NCI-H748 treated with DMSO at 0.1 percent for 48 hours (cell line): ENCODE results near the gene ROR1.
"Not testable (repeated sequence)": the region's sequence is repeated elsewhere in the genome, so short reads cannot be mapped to it uniquely, and the experiment has no call there.

Experiments used
- DNase-seq: peaks from one replicate; lab custom pipeline; 2025; lab: John Stamatoyannopoulos, UW

Gene ROR1

DNA sequence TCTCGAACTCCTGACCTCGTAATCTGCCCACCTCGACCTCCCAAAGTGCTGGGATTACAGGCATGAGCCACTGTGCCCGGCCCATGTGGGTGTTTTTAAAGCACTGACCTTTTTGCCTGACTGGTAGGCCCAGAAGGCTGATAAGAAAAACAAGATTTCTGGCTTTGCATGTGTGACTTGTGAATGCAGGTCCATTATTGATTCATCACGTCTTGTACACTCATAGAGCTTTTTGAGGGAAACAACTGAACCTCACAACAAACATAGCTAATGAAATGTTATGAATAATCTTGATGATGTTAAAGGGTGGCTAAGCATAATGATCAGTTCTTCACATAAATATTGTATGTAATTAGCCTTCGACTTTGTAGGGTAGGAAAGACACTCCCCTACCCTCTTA, 288.7 kb downstream of the ROR1 start:
- no peak for DNase-seq

DNA sequence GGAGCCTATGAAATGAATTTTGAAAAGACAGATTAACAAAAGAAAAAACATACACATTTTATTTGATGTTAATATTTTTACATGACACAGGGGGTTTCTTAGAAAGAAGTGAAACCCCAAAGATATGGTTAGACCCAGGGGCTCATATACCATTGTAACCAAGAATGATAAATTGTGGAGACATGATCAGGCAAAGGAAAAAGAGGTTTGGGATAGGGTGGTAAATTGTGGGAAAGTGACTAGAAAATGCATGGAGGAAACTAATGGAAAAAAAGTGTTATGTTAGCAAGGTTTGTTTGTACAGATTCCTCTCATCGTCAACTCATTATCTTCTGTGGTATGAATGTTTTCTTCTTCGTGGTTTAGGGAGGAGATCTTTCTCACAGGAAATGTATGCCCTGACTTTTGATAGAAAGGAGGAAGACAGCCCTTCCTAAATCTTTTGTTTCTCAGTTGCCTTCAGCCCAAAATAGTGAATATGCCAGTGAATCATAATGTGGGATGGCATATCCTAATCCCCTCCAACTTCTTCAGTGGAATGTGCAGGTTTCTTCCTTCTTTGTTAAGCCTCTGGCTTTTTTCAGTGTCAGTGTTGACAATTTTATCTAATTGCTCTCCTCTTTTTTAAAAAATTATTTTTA, 289.2 kb downstream of the ROR1 start:
- no peak for DNase-seq

DNA sequence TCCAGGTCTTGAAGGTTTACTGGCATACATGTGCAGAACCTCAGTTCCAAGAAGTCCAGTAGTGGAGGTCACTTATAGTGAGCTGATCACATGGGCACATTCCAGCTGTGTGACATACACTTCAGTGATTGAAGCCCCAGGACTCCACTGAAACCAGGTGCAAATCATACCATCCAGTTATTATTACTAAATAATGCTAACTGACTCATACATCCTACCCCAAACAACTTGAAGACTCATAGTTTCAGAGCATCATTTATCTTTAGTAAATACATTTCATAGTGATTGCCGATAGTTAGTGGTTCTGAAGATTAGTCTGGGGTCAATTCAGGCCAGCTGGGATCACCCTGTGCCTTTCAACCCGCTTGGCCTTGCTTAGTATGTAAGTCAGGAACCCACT, 291.8 kb downstream of the ROR1 start:
- no peak for DNase-seq

DNA sequence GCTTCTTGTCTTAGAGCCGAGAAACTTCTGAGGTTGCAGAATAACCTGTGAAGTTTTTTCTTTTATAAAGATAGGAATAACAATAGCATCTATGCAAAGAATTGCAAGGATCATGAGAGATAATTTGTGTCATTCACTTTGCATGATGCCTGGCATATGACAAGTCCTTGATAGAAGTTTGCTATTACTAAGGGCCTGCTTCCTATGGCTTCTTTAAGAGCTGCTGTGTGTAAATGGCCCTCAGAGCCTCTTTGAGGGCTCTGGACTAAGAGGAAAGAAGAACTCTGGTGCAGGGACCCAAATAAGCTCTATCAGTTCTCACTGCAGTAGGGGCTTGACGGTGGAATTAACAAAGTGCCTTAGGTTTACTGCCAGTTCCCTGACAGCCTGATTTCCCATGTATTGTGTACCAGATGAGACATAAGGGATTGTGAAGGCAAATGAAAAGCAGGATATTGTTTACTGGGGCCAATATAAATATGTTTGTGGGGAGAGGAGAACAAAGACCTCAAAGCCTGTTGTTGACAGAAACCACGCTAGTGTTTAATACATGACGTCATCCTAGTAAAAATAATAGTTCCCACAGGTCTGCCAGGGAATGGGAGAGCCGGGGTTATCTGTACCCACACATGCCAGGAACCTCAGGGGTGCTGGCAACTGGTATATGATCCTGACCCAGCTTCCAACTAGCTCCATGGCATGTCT, 298.4 kb downstream of the ROR1 start:
- no peak for DNase-seq

DNA sequence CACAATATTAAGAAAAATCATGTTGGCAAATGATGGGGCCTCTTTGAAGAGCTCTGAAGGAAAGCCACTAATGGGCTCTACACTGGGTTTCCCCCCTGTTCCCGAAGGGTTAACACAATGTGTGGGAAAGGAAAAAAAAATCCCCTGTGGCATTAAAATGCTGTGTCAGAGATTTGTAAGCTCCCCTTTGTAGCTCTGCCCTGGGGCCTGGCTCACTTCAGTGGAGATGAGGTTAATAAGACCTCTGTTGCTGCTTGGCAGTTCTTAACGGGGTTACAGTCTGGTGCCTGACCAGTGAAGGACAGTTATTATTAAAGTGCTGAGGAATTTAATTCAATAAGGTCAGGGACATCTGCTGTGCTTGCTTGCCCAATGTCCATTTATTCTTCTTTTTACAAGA, 299.9 kb downstream of the ROR1 start:
- DNase-seq = no peak

DNA sequence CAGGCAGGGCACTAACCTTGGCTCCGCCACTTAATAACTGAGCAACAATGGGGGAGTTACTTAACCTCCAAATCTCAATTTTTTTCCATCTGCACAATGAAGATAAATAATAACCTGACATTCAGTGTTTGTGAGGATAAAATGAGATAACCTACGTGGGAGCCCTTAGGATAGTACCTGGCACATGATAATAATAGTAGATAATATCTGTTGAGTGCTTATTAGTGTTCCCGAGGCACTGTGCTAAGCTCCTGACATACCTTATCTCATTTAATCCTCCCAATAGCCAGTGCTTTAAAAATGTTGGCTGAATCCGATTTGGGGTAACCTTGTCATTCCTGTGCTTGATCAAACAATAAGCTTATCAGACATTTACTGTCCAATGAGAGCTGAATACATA, 300.9 kb downstream of the ROR1 start:
- no peak for DNase-seq

DNA sequence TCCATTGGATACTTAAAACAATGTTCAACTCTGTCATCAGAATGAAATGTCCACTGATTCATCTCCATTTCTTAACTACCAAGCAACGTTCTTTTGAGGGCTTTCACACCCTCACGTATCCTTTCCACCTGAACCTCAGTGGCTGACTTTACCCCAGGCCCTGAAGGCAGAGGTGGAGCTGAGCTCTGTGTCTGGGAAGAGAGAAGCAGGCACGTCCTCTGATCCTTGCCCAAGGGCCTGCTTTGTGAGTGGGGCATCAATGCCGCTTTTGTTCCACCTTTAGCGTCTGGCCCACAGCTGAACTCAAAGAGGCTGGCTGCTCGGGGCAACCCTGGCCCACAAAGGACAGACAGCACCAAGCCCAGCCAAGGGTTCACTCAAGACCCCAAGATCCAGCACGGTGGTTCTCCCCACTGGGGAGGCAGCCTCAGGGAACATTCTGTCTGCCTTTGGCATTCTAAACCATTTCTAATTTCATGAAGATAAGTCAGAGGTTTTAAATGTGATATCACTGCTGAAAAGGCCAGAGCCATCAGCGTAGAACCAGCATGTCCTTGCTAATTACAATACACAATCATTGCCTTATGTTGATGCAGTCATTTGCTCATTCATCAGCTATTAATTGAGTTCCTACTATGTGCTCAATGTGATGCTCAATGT, 303.6 kb downstream of the ROR1 start:
- DNase-seq = no peak

DNA sequence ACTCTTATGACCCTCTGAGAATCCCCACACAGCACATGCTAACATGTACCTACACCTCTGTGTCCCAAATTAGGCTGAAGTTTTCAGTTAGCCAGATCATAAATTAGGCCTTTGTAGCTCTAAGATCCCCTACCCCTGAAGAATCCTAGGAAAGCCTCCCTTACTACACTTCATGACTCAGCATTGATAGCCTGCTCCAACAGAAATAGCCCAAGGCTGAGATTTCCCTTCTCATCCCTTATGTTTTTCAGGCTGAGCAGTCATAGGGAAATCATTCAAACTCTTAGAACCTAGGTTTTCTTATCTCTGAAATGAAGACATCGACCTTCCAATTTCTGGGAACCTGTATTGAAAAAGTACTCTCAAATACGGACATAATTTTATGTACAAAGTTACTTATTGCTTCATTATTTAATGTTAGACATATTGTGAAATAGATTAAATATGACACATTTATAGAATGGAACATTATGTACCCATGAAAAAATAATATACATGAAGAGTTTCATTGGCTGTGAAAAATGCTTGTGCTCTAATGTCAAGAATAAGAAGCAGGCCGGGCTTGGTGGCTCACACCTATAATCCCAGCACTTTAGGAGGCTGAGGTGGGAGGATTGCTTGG, 307.2 kb downstream of the ROR1 start:
- DNase-seq = no peak

DNA sequence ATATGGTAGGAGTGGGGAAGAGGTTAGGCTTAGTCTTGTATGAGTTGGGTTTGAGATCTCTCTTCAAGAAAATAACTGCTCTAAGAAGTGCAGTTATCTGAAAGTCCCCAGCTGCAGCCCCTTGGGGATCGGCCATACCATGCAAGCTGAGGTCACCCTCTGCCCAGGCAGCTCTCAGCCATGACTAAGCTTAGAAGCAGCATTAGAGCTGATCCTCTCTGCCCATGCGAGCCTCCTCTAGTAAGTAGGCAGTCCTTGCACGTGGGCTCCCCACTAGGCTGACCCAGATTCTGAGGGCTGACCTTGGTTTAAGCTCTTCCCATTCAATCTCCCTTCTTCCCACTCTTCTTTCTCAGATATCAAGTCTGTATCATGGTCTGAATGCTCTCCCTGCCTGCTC, 308.6 kb downstream of the ROR1 start:
- no peak for DNase-seq

DNA sequence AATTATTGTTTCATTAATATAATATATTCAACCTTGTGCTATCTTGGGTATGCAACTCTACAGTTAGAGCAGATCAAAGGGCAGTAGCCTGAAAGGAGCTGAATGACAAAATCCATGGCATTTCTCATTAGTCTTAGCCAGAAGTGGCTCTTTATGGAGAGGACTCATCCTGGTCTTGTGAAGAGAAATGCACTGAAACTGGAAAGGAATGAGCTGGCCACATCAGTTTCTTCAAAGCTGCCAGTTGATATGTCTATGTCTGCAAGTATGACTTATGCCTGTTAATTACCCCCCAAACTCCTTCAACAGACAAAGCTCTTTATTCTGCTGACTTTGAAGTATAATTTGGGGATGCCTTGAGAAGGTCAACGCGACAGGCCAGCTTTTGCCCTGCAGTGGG, 310.6 kb downstream of the ROR1 start:
- DNase-seq = no peak

DNA sequence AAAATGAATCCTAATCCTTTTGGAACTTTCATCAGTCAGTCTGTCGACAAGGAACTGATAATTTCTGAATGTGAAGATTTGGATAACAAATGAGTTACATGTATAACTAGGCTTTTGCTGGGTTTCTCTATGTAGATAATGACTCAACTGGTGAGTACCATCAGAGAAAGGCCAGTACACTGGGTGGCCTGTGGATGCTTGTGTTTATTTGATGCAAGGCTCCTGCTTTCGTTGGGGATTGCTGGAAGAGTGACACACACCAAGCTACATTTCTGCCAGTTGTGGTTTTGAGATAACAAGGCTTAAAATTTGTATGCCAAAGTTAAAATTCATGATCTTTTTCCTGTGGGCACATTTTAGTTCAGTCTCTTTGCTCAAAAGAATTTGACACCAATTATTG, 314.0 kb downstream of the ROR1 start:
- no peak for DNase-seq

DNA sequence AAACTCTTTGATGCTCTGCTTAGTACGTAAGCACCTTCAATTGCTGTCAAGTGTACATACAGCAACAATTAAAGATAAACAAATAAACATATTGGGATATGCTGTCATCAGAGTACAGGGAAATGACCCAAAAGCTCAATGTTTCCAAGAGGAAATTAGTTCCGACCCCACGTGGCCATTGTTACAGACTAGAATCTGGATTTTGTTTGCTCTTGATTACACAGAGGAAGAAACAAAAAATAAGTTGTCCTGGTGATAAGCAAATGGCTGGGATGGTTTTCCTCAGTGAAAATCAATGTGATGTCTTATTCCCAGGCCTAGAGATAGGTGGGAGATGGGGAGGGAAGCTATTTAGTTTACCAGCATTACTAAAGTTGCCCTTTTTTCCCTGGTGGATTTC, 316.6 kb downstream of the ROR1 start:
- DNase-seq = no peak

DNA sequence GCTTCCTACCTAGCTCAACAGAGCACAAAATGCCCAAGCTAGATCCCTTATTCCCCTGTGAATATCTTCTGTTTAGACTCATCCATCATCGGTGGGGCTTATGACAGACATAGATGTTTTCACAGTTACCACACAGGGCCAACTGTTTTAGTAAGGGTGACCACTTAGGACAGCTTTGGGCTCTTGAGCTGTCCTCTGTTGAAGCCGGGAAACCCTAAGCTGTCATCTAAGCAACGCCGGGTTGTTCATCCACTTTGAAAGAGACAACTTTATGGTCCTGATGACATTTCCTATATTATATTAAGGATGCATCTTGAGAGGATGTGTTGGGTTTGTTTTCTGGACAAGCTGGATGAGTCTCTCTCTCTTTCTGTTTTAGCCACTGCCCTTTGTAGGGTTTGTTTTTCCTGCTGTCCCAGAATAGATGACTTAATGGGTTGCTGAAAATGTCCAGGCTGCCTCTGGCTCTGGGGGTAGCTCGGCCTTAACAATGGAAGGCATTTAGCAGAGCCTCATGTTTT, 319.1 kb downstream of the ROR1 start:
- no peak for DNase-seq

DNA sequence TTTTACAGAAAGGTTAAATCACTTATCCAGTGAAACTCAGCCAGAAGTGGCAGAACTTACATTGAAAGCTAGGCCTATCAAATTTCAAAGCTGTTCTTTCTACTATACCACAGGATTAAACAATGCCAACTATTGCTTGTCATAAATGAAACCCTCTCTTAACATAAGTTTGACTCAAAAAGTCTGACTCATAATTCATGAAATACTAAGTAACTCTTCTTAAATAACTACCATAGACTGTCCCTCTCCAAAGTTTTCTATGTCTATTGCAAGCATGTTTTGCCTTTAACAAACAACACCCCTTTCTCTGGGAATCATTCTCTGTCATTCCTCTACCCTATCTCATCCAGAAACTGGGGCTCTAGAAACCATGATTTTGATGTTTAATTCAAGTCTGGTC, 320.1 kb downstream of the ROR1 start:
- no peak for DNase-seq

DNA sequence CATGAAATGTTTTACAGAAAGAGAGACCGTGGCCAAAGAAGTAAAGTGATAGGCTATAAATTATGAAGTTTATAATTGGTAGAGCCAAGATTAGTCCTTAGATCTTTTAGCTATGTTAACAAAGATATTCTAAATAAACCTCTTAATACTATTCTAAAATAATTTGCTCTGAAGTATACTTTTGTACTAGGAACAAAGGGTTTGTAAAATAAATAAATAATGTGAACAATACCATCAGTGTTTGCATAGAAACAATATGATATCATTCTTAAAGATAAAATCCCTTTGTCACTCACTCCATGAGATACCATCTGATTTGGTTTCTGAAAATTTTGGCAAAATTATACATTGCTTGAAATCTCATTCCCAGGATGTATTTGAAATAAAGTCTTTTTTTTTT, 322.0 kb downstream of the ROR1 start:
- DNase-seq = no peak

DNA sequence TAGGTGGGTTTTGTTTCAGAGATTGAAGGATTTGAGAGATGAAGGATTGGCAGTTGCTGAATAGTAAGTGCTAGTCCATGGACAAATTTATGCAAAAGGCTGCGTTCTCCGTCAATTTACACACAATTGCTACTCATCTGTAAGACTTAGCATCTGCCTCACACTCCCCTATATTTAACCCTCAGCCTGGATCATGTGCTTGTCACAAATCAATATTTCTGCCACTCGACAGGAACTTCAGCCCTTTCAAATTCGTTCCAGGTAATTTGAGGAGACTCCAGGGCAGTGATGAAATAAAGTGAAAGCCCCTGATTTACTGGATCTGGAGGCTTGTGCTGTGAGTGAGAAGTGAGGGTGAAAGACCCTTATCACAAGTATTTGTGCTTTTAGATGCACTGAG, 324.0 kb downstream of the ROR1 start:
- DNase-seq = no peak

DNA sequence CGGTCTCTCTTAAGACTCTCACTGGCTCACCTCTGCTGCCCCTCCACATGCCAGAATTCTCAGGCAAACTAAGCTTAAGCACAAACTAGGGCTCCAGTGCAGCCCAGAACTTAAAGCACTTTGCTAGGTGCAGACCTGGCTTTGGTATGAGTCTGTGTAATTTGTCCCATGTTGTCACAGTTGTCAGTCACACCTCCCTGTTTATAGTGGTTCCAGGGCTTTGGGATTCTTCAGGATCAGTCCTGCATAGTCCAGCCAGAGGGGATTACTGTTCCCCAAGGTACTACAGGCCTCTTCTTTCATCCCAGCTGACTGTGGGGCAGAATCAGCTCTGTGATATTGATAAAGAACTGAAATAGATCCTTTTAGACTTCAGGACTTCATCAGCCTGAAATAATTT, 324.6 kb downstream of the ROR1 start:
- DNase-seq = no peak

DNA sequence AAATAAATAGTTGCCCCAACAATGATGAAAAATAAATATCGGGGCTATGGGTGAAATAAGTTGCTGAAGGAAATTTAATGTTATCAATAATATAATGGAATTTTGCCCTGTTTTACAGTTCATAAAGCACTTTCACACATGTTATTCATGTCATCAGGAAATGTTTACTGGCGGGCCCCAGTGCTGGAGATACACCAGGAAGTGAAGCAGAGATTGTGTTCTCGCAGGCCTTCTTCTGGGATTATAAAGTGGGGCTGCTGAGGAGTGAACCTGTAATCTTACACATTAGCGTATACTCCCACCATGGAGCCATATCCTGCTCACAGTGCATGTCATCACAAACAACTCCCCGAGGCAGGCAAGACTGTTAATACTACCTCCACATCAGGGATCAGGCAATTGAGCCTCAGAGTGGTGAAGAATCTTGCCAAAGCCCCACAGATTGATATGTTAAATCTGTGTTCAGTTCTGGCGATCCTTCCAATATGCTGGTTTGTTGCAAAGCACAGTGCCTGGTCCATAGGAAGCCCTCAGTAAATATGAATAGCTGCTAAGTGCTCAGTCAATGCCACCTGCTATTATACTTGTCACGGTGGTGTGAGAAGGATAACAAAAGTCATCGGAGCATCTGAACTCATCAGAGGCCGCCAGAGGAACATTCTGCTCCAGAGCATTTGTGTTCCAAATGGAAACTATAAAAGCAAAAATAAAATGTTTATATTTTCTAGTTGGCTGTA, 325.2 kb downstream of the ROR1 start:
- no peak for DNase-seq

DNA sequence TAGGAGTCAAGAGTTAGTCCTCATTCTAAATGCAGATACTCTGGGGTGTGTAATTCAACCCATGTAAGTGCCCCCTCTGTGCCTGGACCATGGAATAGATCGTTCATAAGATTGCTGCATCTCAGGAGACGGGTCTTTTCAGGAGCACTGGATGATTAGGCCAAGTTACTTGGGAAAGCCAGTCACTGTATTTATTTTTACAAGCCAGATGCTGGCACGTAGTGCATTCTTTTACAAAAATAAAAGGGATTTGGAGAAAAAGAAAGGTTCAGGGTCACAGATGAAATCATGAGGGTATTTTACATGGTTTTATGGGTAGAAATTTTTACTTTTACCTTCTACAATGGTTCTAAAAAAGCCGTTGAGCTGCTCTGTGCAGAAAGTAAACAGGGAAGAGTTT, 327.0 kb downstream of the ROR1 start:
- no peak for DNase-seq

DNA sequence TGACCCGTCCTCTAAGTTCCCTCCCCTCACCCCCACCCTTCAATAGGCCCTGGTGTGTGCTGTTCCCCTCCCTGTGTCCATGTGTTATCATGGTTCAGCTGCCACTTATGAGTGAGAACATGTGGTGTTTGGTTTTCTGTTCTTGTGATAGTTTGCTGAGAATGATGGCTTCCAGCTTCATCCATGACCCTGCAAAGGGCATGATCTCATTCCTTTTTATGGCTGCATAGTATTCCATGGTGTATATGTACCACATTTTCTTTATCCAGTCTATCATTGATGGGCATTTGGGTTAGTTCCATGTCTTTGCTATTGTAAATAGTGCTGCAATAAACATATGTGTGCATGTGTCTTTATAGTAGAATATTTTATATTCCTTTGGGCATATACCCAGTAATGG, 330.8 kb downstream of the ROR1 start:
- not testable (repeated sequence) for DNase-seq

DNA sequence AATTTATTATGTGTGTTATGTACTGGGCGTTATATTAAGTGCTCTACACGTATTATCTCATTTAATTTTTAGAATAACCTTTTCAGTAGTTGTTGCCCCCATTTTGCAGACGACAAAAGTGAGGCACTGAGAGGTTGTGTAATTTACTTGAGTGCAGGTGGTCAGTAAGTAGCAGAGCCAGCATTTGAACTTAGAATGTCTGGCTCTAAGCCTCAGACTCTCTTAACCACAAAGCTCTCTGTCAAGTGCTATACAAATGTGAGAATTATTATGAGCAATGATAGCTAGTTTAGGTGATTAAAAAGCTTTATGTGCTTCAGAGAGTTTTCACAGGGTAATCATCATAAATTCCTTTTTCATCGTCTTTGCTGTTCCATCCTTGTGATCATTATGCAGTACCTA, 333.3 kb downstream of the ROR1 start:
- no peak for DNase-seq

DNA sequence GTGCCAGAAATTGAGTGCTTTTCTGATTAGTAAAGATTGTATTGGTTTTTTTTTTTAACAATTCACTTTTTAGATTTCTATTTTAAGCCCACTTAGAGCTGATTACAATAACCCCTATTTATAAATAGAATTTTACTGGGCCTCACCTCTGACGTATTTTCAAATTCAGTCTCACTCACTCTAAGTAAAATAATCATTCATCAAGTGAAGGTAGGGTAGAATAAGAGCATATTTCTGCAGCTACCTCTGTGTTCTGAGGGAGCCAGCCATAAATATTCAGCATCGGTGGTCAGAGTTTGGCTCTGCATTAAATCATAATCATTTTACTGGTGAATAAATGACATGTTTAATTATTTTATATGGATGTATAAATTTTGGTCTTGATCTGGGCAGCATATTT, 333.8 kb downstream of the ROR1 start:
- no peak for DNase-seq
